Daoy (cell line): Measurements from ENCODE around the gene COL25A1. TPM values are rescaled to one million over a fixed set of nuclear protein-coding genes. Genes with fewer than 3 reads are reported as not detected.
"Not testable (repeated sequence)": the region's sequence is repeated elsewhere in the genome, so short reads cannot be mapped to it uniquely, and the experiment has no call there.

Experiments used
- DNase-seq: peaks from one replicate; pipeline ENCODE4 v3.0.0-alpha.2; 2015; ENCODE audit warnings: low read depth
- total RNA-seq: library from RNA; depleted of rRNA; stranded (reverse); fragments of >200 nt; shearing (Covaris generic); gene quantifications from 2 replicates; pipeline ENCODE4 v1.2.3, GENCODE V29; 2014

COL25A1 gene
- total RNA-seq, 1 experiment from 2014 or later, result 0.74 TPM

DNA sequence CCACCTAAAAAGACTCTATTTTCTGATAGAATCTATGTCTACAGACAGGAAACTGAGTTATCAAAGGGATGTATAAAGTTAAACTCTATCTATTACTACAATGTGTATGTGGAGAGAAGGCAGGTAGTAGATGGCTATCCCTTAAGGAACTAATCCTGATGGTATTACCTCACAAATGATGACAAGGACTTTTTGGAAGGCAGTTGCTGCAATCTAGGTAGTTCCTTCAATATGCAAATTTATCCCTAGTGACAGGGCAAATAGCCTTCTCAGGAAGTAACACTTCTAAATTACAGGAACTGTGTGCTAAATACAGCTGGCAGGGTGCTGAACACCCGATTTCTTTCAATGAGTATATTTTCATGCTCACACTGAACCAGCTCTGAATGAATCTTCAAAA lies 177.4 kb downstream of the COL25A1 start:
- DNase-seq, result no peak

DNA sequence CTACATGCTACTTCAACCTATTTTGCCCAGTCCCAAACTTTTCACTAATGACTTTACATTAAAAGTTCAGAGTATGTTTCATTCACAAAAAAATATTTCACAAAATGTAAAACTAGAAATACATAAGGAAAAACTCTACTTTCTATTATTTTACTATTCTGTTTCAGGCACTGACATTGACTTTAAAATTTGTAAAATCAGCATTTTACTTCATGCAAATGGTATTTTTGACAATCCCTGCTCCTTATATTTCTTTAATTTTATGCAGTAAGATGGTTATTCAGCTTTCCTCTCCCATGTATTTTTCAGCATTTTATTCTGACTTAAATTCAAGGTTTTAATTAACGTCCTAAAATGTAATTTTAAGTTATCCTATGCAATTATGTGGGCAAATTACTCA lies 178.5 kb downstream of the COL25A1 start:
- no peak for DNase-seq

DNA sequence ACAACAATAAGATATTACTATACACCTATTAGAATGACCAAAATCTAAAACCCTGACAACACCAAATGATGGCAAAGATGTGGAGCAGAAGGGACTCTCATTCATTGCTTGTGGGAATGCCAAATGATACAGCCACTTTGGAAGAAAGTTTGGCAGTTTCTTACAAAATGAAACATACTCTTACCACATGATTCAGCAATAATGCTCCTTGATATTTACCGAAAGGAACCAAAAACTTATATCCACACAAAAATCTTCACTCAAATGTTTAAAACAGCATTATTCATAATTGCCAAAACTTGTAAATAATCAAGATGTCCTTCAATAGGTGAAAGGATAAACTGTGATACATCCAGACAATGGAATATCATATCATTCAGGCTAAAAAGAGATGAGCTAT lies 180.9 kb downstream of the COL25A1 start:
- no peak for DNase-seq

DNA sequence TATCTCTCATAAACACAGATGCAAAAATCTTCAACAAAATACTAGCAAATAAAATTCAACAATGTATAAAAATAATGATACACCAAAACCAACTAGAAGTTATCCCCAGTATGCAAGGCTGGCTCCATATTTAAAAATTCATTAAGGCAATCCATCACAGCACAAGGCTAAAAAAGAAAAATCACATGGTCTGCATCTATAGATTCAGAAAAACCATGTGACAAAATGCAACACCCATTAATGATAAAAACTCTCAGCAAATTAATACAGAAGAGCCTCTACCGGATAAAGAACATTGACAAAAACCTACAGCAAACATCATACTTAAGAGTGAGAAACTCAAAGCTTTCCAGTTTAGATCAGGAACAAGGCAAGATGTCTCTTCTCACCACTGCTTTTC lies 182.6 kb downstream of the COL25A1 start:
- no peak for DNase-seq

DNA sequence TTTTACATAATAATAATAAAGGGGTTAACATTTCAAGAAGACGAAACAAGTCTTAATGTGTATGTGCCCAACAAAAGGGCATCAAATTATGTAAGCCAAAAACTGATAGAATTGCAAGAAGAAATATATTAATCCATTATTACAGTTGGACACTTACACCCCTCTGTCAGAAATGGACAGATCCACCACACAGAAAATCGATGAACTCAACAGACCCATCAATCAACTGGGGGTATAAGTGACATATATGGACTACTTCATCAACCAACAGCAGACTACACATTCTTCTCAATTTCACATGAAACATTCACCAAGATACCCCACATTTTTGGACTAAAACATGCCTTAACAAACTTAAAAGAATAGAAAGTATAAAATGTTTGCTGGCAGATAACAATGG lies 183.8 kb downstream of the COL25A1 start:
- DNase-seq, result no peak

DNA sequence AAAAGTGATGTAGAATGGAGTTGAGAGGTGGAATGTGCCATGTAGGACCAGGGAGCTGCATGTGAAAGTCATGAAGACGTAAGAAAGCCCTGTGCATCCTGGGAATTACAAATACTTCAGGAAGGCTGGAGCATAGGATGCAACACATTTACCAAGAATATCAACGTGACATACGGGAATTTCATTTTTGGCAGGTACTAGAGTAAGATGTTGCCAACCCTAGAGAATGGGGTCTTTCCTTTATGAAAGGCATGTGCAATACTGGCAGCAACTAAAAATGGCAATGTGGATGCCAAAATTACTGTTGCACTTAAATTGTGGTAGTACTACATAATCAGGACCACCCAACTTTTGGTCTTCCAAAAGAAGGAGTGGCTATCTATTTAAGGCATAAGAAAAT lies 188.0 kb downstream of the COL25A1 start:
- no peak for DNase-seq

DNA sequence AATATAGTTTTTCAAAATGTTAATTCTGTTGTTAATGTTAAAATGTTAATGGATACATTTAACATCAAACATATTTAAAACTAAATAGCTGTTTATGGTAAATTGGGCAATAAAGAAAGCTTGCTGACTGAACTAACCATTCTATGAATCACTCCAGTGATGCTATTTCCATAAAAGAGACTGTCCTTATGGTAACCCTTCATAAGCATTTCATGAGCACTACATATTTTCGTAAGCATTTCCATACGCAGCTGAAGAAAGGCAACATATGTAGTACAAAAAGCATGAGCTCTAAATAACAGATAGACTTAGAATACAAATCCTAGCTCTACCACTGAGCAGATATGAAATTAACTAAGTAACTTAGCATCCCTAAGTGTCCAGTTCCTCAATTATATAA lies 188.9 kb downstream of the COL25A1 start:
- no peak for DNase-seq

DNA sequence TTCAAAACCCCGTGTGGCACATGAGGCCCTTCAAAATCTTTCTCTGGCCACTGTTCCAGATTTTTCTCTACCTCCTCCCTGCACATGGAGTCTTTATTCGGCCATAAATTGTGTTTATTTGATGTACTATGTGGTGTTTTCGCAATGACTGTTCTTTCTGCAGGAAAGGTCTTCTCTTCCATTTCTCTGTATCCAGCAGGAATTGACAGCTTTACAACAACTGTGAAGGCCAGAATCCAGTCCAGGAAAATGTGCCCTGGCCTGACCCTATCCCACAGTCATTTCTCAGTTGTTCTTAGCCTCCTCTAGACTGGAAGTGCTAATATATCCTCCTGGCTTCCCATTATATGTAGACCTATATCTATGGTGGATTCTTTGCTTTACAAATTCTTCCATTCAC lies 191.4 kb downstream of the COL25A1 start:
- DNase-seq, result no peak

DNA sequence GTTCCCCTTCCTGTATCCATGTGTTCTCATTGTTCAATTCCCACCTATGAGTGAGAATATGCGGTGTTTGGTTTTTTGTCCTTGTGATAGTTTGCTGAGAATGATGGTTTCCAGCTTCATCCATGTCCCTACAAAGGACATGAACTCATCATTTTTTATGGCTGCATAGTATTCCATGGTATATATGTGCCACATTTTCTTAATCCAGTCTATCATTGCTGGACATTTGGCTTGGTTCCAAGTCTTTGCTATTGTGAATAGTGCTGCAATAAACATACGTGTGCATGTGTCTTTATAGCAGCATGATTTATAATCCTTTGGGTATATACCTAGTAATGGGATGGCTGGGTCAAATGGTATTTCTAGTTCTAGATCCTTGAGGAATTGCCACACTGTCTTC lies 194.2 kb downstream of the COL25A1 start:
- DNase-seq, result not testable (repeated sequence)

DNA sequence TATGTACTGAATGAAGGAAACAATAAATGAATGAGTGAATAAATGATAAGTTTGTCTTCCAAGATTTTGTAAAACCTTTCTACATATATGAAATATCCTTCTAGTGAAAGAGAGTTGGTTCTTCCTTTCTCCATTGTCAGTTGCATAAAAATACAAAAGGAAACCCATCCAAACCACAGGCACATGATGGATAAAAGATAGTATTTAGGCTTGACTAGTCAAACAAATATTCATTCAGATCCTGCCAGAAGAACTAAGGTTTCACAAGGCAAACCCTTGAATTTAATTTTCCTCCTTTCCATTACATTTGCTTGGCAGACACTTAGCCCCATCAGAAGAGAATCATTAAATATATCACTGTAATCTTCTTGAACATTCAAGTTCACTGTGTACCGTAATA lies 208.4 kb downstream of the COL25A1 start:
- DNase-seq, result no peak

DNA sequence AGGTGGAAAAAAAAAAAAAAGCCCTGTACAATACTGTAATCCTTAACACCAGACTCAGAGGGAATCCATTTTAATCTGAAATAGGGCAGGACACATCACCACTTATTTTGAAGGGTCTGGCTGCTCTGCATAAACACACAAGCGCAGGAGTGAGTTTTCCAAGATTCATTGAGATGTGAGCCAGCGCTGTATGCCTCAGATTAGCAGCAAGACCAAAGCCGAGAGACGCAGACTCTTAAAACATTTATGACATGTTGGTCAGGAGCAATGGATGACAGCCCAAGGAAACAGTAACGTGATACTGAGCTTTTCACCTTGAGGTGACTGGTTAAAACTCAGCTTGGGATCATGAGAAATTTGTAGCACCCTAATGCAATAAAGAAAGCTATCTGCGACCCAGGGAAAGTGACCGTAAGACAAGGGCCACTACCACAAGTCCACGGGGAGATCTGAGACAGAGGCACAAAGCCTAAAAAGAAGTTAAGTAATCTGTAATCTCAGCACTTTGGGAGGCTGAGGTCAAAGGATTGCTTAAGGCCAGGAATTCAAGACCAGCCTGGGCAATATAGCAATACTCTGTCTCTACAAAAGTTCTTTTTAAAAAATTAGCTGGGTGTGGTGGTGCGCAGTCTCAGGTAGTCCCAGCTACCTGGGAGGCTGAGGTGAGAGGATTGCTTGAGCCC lies 210.6 kb downstream of the COL25A1 start:
- no peak for DNase-seq

DNA sequence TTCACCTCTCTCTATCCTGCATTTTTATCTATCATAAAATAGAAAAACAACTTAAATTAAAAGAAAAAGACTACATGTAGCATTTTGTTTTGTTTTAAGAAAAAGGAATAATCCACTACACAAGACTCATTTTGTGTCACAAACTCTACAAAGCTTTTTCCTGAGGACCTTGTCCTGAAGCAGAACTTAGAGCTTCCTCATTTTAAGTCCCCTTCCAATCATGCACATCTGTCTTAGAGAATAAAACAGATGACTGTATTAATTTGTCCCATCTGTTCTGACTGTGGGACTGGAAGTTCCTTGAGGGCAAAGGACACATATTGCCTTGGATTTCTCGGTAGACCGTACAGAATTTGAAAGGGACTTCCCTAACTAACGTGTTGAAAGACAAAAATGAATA lies 218.5 kb downstream of the COL25A1 start:
- DNase-seq, result no peak

DNA sequence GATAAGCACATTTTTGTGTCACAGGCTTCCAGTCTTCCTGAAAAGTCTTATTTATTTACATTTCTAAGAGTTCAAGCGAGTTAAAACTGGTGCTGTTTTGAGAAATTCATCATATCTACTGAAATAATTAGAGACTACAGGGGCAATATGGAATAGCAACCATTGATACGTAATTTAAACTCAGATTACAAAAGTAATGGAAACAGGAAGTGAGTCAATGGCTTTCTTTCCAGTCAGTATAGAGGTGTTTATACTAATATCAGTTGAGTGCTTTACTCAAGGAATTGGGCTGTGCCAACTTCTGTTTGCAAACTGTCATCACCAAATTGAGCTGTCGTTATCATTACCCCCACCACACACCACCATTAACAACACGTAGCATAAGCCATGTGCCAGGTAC lies 222.7 kb downstream of the COL25A1 start:
- DNase-seq, result peak; percentile 16

DNA sequence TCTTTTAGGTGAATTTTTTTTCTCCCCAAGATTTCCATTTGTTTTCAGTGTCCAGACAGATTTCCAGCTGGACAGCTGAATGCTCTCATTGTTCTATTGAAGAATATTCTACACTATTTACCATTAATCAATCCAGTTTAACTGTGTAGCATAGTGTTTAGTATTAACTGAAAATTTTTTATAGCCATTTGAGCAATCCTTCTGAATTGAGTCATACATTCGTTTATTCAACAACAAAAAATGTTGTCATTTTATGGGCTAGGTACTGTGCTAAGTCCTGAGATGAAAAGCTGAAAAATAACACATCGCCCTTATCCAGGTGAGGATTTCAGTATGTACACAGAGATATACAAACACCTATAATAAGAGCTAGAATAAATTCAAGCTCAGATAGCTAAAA lies 223.3 kb downstream of the COL25A1 start:
- DNase-seq, result no peak

DNA sequence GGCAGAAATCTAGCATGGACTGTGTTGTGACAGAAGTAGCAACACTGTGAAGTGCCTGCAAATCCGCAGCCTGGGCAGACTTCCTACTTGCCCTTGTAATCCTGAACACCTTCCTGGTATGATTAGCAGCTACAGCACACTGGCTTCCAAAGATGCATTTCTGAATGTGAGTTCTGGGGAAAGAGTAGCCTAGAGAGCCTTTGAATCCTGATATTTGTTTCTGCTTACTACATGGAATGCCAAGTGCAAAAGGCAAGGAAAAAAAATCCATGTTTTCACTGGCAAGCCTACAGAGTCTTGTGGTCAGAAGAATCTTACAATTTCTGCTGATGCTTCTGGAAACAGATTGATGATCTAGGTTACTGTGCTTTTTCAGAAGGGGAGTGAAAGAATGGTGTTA lies 223.7 kb downstream of the COL25A1 start:
- peak; percentile 10 for DNase-seq

DNA sequence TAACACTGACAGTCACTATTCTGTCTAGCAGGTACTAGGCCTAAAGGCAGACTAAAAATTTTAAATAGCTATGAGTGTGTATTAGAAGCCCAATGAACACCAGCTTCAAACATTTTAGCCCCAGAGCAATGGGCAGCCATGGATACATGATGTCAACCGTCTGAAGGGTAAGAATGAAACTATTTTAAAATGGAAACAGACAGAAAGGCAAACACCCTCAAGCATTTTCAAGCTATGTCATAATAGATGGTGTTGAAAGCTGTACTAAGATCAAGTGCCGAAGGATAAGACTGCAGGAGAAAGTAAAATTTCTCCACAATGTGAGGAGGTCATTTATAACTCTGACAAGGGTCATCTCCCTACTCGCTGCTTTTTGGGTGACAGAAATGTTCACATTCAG lies 225.0 kb downstream of the COL25A1 start:
- no peak for DNase-seq

DNA sequence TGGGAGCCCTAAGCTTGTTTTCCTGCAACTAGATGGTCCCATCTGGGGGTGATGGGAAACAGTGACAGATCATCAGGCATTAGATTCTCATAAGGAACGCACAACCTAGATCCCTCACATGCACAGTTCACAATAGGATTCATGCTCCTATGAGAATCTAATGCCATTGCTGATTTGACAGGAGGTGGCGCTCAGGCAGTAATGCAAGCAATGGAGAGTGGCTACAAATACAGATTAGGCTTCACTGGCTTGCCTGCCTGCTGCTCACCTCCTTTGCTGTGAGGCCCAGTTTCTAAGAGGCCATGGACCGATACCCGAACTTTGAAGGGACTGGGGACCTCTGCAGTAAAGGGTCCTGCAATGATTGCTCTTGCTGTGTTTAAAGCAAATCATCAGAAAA lies 225.7 kb downstream of the COL25A1 start:
- not testable (repeated sequence) for DNase-seq

DNA sequence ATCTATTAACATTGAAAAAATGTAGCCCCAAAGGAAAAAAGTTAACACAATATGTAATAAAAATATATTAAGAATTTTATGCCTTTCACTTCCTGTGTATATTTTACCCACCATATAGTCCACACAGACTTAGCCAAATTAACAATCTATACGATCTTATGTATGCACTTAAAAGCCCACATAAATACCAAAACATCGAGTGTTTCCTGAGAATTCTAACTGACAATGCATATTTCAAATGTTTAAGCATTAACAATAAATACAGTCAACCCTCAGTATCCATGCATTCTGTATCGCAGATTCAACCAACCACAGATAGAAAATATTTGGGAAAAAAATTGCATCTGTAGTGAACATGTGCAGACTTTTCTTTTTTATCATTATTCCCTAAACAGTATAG lies 226.8 kb downstream of the COL25A1 start:
- DNase-seq, result no peak

DNA sequence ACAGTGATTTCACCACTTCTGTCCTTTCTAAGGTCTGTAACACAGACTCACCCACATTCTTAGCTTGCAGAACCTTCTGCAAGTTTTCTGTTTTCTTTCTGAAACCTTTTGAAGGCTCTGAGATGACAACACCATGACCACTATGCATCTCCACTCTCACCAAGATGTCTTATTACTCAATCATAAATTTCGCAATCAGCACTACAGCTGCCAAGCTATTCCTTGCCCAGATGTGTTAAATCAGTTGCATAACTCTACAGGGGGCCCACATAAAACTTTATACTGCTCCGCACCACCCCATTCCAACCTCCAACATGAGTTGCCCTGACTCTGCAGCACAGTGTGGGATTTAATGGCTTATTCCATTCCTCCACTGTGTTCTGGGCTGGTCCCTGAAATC lies 229.9 kb downstream of the COL25A1 start:
- DNase-seq, result no peak

DNA sequence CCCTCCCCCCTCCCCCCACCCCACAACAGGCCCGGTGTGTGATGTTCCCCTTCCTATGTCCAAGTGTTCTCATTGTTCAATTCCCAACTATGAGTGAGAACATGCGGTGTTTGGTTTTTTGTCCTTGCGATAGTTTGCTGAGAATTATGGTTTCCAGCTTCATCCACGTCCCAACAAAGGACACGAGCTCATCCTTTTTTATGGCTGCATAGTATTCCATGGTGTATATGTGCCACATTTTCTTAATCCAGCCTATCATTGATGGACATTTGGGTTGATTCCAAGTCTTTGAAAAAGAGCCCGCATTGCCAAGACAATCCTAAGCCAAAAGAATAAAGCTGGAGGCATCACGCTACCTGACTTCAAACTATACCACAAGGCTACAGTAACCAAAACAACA lies 231.8 kb downstream of the COL25A1 start:
- not testable (repeated sequence) for DNase-seq

DNA sequence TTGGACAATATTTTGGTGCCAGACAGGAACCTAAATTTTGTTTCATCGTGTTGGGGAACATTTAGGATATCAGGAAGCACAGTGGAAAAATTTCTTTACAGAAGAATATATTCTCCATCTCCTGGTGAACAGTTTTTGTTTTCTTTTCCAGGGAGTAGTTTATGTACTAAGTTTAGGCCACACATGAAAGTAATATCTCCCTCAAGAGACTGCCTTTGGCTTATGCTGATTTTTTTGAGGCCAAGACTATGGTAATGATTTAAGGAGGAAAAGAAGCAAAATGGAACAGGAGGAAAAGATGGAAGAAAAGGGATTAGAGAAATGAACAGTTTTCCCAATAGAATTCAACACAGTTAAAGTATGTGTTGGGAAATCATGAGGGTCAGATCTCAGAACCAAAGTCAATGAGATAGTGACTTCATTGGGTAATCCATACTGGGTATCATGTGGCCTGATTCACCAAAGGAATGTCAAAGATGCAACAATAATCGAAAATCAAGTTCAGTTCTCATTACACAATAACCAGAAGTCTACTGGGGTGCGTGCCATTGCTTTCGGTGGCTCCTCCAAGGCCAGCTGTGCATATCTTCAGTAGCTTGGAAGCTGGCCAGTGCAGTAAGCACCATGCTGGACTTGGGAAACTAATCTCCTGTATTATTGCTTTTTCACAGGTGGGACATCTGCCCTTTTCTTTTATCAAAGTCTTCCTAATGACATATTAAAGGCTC lies 234.8 kb downstream of the COL25A1 start:
- DNase-seq, result no peak

DNA sequence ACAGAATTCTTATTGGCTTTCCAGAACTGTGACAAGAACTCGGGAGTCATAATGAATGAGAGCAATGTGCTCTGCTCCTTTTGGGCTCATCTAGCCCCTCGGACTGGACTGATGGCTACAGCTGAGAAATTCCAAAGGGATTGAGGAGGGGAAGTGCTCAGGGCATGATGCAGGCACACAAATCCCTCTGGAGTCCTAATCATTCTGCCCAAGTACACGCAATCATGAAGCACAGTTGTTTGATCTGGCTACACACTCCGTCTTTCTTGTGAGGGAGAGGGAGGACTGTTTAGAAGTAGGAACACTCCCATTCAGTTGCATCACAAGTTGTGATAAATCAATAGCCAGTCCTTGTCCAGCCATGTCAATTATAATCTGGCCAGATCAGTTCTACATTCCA lies 237.5 kb downstream of the COL25A1 start:
- no peak for DNase-seq

DNA sequence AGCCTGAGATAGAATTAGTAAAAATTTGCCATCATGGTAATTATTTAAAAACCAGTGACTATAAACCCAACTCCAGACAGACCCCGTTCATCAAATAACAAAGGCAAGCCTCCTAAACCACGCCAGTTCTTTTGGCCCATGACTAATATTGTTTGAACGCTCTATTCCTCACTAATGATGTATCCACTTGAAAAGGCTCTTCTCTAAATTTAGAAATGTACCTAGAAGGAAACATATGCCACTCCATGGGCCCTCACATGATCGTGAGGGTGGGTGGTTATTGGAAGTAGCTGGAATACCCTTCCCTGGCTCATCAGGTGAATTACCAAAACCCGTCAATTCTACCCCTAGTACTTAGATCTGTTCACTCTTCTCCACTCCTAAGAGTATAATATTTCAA lies 249.2 kb downstream of the COL25A1 start:
- DNase-seq, result no peak

DNA sequence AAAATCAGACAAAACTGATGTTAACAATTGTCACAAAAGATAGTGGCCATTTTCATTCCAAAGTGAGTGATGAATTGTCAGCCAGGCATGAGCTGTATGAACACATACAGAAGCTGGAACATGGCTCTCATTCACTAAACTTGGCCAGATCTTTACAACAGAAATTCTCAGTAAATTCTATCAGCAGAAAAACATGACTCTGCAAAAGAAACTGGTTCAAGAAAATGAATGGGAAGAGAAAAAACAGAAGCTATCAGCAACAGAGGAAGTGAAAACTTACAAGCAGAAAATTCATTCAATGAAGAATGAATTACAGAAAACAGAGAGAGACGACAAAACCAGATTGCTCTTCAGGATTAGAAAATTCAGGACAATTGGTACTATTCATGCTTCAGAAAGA lies 249.6 kb downstream of the COL25A1 start:
- DNase-seq, result no peak
